HCEC 1CT (cell line): ENCODE data around the gene RP9.
A peak's percentile ranks its signal among the peaks of the same experiment; 100 is the strongest.

ENCODE experiments used
- DNase-seq: peaks from one replicate; pipeline ENCODE4 v3.0.0-alpha.2; 2017

RP9 gene

DNA sequence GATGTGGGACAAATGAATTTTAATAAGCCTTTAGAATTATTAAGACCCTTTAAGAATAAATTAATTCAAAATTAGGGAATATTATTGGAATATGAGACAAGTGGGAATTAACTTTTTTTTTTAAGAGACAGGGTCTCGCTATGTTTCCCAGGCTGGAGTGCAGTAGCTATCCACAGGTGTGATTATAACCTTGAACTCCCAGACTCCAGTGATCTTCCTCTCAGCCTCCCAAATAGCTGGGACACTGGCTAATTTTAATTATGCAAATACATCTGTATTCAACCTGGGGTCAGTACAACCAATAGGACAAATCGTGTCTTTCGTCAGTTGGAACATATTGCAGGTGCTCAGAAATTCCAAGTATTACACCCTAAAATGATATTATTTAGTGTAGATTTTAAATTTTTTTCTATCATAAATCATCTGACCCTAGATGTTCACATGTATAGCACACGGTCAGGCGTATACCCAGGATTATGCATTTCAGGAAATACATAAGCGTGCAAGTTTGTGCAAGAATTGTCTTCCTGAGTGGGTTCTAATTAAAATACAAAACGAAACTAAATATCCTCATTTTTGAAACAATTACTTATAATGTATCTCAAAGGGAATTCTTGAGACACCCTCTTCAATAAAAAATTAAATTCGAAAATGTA lies 47.8 kb downstream of the RP9 start:
- no peak for DNase-seq

DNA sequence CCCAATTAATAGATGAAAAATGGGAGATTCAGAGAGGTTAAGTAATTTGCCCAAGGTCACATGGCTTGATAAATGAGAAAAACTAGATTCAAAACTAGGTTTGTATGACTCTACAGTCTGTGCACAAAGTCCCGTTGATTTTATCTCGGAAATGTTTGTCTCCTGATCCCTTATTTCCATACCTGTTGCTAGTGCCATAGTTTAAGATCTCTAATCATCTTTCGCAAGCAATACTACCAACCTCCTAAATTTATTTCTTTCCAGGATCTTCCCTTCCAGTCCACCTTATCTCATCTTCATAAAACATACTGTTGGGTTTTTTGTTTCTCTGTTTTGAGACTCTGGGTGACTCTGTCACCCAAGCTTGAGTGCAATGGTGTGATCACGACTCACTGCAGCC lies 49.6 kb downstream of the RP9 start:
- no peak for DNase-seq

DNA sequence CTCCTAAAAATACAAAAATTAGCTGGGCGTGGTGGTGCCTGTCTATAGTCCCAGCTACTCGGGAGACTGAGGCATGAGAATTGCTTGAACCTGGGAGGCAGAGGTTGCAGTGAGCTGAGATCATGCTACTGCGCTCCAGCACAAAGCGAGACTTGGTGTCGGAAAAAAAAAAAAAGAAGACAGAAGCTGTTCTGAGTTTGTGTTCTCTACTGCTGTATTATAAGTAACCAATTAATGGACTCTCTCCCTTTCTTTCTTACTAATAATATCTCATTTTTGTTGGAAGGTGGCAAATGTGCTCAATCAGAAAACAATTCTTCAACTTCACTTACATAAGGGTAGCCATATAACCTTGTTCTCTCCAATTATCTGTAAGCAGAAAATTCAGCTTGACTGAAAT lies 54.0 kb downstream of the RP9 start:
- no peak for DNase-seq

DNA sequence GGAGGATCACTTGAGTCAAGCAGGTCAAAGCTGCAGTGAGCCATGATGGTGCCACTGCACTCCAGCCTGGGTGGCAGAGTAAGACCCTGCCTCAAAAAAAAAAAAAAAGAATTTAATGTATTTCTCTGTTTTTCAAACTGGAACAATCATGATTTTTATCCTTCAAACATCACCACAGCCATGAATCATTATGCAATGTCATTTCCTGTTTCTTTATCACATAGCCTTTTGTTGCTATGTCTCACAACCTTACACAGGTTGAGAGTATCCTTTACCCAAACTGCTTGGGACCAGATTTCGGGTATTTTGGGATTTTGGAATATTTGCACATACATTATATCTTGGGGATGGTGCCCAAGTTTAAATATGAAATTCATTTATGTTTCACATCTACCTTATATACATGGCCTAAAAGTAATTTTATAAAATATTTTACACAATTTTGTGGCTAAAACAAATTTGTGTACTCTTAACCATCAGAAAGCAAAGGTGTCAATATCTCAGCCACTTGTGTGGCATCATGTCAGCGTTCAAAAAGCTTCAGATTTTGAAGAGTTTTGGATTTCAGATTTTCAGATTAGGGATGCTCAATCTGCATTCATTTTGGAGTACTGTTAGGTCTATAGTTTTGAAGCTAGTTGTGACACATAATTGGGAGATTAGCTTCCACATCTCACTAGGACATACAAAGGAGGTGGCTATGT lies 54.8 kb downstream of the RP9 start:
- peak; percentile 34 for DNase-seq

DNA sequence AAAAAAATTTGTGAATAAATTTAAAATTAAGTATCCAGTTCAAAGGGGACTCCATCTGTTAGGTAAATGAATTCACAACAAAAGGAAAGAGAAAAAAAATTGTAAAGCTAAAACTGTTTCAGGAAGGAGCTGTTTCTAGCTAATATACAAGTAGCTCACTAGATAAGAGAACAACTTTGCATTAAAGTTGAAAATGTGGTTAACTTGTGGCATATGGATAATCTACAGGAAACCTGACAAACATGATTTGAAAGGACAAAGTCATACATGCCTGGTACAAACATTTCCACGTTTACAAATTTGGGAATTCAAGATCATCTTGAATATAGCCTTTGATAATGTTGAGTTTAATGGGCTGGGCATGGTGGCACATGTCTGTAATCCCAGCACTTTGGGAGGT lies 55.5 kb downstream of the RP9 start:
- DNase-seq: no peak

DNA sequence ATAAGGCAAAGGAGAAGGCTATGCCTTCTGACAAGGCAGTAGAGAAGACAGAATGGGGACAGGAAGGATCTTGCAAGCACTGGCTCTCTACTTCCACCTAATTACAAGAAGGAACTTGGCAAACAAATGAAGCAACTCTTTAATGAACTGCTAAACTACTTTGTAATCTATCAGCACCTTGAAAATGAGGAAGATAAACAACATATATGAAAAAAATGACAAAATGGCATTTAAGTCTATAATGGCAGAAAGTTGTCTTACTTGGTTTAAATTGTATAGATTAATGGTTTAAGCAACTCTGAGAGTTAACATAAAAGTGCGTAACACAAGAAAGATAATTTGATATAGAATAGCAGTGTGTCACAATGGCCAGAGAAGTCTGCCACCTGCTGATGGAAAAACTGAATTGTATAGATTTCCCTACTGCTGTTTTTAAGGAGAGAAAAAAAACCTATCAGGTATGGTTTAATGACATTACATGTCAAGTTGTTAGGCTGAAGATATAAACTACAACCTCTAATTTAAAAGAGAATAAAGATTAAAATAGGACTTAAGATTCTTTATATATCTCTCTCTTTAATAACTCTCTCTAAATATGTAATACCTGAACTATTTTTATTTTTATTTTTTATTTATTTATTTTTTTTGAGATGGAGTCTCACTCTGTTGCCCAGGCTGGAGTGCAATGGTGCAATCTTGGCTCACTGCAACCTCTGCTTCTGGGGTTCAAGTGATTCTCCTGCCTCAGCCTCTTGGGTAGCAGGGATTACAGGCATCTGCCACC lies 58.5 kb downstream of the RP9 start:
- peak; percentile 53 for DNase-seq

DNA sequence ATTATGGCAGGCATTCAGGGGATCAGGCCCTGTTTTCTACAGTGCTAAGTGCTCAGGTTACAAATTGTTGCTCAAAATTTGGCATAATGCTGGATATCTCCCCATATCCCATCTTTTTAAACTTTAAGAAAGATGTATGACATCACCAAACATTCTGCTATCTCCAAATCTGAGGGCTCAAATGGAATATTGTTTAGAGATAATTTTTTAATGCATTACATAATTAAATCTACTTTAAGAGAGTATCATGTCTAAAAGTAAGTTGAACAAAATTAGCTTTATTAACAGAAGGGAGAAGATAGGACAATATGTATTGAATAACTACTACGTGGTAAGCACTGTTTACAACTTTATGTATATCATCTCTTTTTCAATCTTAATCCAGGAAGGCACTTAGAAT lies 60.5 kb downstream of the RP9 start:
- no peak for DNase-seq

DNA sequence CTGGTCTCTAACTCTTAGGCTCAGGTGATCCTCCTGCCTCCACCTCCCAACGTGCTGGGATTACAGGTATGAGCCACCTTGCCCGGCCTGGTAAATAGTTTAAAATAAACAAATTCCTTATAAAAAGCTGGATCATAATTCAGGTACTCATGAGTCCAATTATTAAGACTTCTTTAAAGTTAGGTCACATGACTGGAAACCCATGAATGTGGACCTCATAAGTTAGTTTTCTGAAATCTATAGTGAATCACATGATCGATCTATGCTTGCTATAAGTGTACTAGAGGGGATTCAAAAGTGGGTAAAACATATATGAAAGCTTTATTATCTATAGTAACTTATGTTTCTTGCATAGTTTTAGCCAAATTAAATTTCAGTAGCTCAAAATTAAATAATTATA lies 60.9 kb downstream of the RP9 start:
- no peak for DNase-seq

DNA sequence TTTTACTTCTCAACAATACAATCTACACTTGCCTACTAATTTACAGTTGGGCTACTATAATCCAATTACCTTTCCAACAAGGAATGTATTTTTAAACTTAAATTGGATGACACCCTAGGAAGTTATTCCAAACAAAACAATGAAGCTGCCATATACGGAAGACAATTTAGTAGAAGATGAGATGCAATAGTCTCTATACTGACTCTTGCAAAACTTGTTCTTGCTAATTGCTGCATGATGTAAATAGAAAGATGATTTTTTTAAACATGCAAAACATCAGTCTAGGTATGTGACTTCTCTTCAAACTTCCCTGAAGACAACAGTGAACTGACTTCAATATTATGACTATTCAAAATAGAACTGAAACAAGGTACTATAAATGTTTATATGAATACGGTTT lies 64.2 kb downstream of the RP9 start:
- DNase-seq: peak; percentile 61
